AG04449 (cell line): ENCODE data around the gene RPGRIP1L.

Experiments used
- CTCF ChIA-PET: fragments of 350-600 bp; formaldehyde crosslinking; extraction: SDS; loops from one replicate; lab custom pipeline; 2021; ENCODE audit warnings: antibody characterized with exemption; lab: Yijun Ruan, JAX
- POLR2A ChIA-PET: fragments of 400-600, 350-600 bp; formaldehyde crosslinking; extraction: SDS; loops from one replicate; lab custom pipeline; 2020; ENCODE audit warnings: antibody characterized with exemption, inconsistent platforms; lab: Yijun Ruan, JAX
- DNase-seq: peaks from one replicate; pipeline ENCODE4 v3.0.0-alpha.2; 2010; ENCODE audit warnings: low read depth, low spot score
- H3K4me3 ChIP-seq: 2 replicates; pipeline ENCODE4 v1.5.1; 2011; ENCODE audit warnings: low read depth, mild to moderate bottlenecking, control low read depth, low read length
- TF ChIP-seq, protein P1 (sequence below): IDR thresholded peaks from one replicate; pipeline ENCODE4 v1.5.1; 2011; ENCODE audit warnings: mild to moderate bottlenecking, moderate library complexity, low read length, control low read depth, inconsistent platforms; ENCODE audit not compliant: insufficient read depth; ENCODE audit errors: missing control alignments

The RPGRIP1L gene

GRCh38 chr16:53703590-53704444 lies at the start of gene RPGRIP1L, which contains the start of gene FTO:
TSS of gene RPGRIP1L (minus strand) at chr16:53703859. CDS start at chr16:53700723, 3,136 bp downstream.
TSS of gene FTO (plus strand) at chr16:53704156.
- POLR2A ChIA-PET: interaction anchor here (1.2 to 1.4 kb wide), 2 partner anchors 11 to 39 kb away, joined by 3 to 4 read pairs; no protein-coding TSS in a partner anchor
- DNase-seq: peak; percentile 95
- CTCF ChIA-PET: interaction anchor here (0.9 to 2.0 kb wide), 5 partner anchors 13 to 1554 kb away, joined by 3 to 4 read pairs (median 3); no protein-coding TSS in a partner anchor
- H3K4me3 ChIP-seq: peak within 1 kb of the TSS; percentile 90
- TF ChIP-seq, protein P1, sequence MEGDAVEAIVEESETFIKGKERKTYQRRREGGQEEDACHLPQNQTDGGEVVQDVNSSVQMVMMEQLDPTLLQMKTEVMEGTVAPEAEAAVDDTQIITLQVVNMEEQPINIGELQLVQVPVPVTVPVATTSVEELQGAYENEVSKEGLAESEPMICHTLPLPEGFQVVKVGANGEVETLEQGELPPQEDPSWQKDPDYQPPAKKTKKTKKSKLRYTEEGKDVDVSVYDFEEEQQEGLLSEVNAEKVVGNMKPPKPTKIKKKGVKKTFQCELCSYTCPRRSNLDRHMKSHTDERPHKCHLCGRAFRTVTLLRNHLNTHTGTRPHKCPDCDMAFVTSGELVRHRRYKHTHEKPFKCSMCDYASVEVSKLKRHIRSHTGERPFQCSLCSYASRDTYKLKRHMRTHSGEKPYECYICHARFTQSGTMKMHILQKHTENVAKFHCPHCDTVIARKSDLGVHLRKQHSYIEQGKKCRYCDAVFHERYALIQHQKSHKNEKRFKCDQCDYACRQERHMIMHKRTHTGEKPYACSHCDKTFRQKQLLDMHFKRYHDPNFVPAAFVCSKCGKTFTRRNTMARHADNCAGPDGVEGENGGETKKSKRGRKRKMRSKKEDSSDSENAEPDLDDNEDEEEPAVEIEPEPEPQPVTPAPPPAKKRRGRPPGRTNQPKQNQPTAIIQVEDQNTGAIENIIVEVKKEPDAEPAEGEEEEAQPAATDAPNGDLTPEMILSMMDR: no peak

- DNase-seq: no peak
- CTCF ChIA-PET: interaction anchor here (1.1 to 3.0 kb wide), 3 partner anchors 8 to 16 kb away, joined by 3 to 19 read pairs (median 5); no protein-coding TSS in a partner anchor
Measured at GRCh38 chr16:53753431-53753830, 49.8 kb upstream of the RPGRIP1L start.

GRCh38 chr16:53752560-53752959 lies 48.9 kb upstream of the RPGRIP1L start:
- DNase-seq: no peak
- TF ChIP-seq, protein P1: no peak
- no peak overlapping the region for H3K4me3 ChIP-seq
- POLR2A ChIA-PET: no interaction called here
- CTCF ChIA-PET: interaction anchor here (3.0 kb wide), 1 partner anchor 10 kb away, joined by 19 read pairs; no protein-coding TSS in a partner anchor

More at GRCh38 chr16:53753431-53753830, 49.8 kb upstream of the RPGRIP1L start:
- H3K4me3 ChIP-seq: no peak overlapping the region
- POLR2A ChIA-PET: no interaction called here
- TF ChIP-seq, protein P1: no peak

DNA sequence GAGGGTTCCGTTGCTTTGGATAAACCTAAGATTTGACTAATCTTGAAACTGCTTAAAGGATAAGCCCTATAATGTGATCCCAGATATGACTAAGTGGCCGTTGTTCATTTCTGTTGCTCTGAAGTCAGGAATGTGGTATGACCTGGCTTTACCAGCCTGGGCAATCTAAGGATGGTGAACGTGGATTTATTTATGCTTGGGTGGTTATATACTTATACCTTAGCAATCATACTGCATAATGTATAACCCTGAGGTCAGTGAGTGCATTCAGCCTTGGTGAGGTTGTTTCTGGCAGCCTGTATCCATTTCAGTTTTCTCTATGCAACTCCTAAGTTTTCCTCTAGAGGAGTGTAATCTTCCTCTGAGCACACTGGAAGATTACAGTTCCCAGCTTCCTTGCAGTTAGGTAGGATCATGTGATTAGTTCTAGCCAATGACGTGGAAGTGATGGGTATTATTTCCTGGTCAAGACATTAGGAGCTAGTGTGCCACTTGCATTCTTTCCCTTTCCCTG lies 42.2 kb upstream of the RPGRIP1L start:
- no peak for DNase-seq
- TF ChIP-seq, protein P1: no peak
- ChIA-PET CTCF (interaction anchor here (0.7 to 1.5 kb wide), 4 partner anchors 8 to 196 kb away, joined by 3 to 5 read pairs (median 4); no protein-coding TSS in a partner anchor), POLR2A (interaction anchor here (1.1 kb wide), 1 partner anchor 1185 kb away, joined by 3 read pairs; the partner anchor contains the start of gene IRX5)
- no peak overlapping the region for H3K4me3 ChIP-seq

DNA sequence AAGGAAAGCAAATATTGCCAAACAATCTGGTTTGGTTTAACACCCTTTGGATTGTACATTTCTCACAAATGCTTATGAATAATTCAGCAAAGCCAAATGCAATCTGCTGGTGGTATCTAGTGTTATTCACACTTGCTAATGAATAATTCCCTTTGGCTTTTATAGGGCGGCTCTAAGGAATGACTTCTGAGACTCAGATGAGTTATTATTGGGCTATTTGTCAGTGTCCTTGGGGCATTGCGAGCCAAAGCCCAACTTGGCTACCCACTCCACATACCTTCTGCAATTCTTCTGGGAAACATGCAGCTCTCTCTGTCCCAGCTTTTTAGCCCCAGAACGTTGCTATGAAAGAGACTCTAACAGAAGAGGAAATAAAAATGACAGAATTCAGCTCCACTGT lies 41.4 kb upstream of the RPGRIP1L start:
- no peak for DNase-seq
- TF ChIP-seq, protein P1: no peak
- CTCF ChIA-PET: interaction anchor here (0.7 to 4.4 kb wide), 8 partner anchors 9 to 197 kb away, joined by 3 to 44 read pairs (median 4); no protein-coding TSS in a partner anchor
- no peak overlapping the region for H3K4me3 ChIP-seq
- POLR2A ChIA-PET: interaction anchor here (1.1 kb wide), 1 partner anchor 1186 kb away, joined by 3 read pairs; the partner anchor contains the start of gene IRX5

- TF ChIP-seq, protein P1: no peak
- ChIA-PET POLR2A (no interaction called here), CTCF (interaction anchor here (0.8 to 4.4 kb wide), 7 partner anchors 9 to 194 kb away, joined by 3 to 44 read pairs (median 5); no protein-coding TSS in a partner anchor)
- no peak overlapping the region for H3K4me3 ChIP-seq
- DNase-seq: no peak
Measured at GRCh38 chr16:53744449-53744848, 40.8 kb upstream of the RPGRIP1L start.
